ENCODE measurements around the gene NFATC3.
"Not testable (repeated sequence)": the region's sequence is repeated elsewhere in the genome, so short reads cannot be mapped to it uniquely, and the experiment has no call there.

The NFATC3 gene

DNA sequence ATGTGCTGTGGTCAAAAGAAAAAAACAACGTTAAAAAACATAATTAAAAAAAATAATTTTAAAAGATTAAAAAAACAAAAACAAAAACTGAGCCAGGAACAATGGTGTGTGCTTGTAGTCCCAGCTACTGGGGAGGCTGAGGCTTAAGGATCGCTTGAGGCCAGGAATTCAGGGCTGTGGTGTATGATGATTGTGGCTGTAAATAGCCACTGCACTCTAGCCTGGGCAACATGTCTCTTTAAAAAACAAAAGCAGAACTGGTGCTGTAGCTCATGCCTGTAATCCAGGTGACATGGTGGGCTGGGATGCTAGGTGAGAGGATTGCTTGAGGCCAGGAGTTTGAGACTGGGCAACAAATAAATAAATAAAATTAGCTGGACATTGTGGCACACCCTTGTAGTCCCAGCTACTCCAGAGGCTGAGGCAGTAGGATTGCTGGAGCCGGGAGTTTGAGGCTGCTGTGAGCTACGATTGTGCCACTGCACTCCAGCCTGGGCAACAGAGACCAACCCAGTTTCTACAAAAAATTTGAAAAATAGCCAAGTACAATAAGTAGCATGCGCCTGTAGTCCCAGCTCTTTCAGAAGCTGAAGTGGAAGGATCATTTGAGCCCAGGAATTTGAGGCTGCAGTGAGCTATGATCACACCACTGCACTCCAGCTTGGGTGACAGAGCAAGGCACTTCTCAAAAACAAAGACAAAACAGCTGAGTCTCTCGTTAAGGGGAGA is 43.6 kb downstream of the NFATC3 start:
- TF ChIP-seq, protein P1, sequence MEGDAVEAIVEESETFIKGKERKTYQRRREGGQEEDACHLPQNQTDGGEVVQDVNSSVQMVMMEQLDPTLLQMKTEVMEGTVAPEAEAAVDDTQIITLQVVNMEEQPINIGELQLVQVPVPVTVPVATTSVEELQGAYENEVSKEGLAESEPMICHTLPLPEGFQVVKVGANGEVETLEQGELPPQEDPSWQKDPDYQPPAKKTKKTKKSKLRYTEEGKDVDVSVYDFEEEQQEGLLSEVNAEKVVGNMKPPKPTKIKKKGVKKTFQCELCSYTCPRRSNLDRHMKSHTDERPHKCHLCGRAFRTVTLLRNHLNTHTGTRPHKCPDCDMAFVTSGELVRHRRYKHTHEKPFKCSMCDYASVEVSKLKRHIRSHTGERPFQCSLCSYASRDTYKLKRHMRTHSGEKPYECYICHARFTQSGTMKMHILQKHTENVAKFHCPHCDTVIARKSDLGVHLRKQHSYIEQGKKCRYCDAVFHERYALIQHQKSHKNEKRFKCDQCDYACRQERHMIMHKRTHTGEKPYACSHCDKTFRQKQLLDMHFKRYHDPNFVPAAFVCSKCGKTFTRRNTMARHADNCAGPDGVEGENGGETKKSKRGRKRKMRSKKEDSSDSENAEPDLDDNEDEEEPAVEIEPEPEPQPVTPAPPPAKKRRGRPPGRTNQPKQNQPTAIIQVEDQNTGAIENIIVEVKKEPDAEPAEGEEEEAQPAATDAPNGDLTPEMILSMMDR (IDR thresholded peaks at IDR 0.05; ENCODE audit: low read depth, low read length) = no peak
- H3K4me3 ChIP-seq (ENCODE audit: low read depth, low read length) = no peak overlapping the region

DNA sequence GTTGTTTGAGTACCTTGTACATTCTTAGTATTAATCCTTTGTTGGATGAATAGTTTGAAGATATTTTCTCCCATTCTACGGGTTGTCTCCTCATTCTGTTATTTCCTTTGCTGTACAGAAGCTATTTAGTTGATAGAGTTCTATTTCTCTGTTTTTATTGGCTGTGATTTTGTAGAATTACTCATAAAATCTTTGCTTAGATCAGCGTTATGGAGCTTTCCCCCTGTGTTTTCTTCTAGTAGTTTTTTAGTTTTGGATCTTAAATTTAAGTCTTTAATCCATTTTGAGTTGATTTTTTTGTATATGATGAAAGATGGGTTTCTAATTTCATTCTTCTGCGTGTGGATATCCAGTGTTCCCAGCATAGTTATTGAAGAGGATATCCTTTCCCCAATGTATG is 45.4 kb downstream of the NFATC3 start:
- H3K4me3 ChIP-seq (ENCODE audit: low read depth, low read length) = no peak overlapping the region
- TF ChIP-seq, protein P1 (IDR thresholded peaks at IDR 0.05; ENCODE audit: low read depth, low read length) = no peak

GRCh38 chr16:68131813-68132706 is 46.9 kb downstream of the NFATC3 start:
- TF ChIP-seq, protein P1 (IDR thresholded peaks at IDR 0.05; ENCODE audit: low read depth, low read length) = no peak
- H3K4me3 ChIP-seq (ENCODE audit: low read depth, low read length) = no peak overlapping the region

- H3K4me3 ChIP-seq (ENCODE audit: low read depth, low read length) = not testable (repeated sequence)
These were observed 47.8 kb downstream of the NFATC3 start for GRCh38 chr16:68133000-68133399.

- no peak overlapping the region for H3K4me3 ChIP-seq (ENCODE audit: low read depth, low read length)
- TF ChIP-seq, protein P1 (IDR thresholded peaks at IDR 0.05; ENCODE audit: low read depth, low read length) = no peak
These were observed 49.5 kb downstream of the NFATC3 start for GRCh38 chr16:68134644-68135043.

DNA sequence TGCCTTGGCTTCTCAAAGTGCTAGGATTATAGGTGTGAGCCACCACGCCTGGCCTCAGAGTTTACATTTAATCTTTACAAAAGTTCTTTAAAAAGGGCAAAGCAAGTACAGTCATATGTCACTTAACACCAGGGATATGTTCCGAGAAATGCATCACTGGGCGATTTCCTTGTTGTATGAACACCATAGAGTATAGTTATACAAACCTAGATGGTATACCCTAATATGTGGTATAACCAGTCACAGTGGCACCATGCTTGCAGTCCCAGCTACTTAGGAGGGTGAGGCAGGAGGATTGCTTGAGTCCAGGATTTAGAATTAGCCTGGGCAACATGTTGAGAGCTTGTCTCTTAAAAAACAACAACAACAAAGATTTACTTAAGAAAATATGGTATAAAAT is 51.3 kb downstream of the NFATC3 start:
- no peak overlapping the region for H3K4me3 ChIP-seq (ENCODE audit: low read depth, low read length)
- TF ChIP-seq, protein P1 (IDR thresholded peaks at IDR 0.05; ENCODE audit: low read depth, low read length) = no peak

- H3K4me3 ChIP-seq (ENCODE audit: low read depth, low read length) = no peak overlapping the region
- TF ChIP-seq, protein P1 (IDR thresholded peaks at IDR 0.05; ENCODE audit: low read depth, low read length) = no peak
These were observed 58.8 kb downstream of the NFATC3 start for GRCh38 chr16:68144008-68144407.
